GM19324 (cell line): ENCODE data around the gene COL26A1.

Experiments
- ATAC-seq: cut with Tn5 transposase; IDR thresholded peaks from one replicate; pipeline ENCODE4 v1.9.1; 2021; ENCODE audit warnings: mild to moderate bottlenecking, moderate library complexity; ENCODE audit not compliant: unreplicated experiment, low FRiP score

COL26A1 gene

DNA sequence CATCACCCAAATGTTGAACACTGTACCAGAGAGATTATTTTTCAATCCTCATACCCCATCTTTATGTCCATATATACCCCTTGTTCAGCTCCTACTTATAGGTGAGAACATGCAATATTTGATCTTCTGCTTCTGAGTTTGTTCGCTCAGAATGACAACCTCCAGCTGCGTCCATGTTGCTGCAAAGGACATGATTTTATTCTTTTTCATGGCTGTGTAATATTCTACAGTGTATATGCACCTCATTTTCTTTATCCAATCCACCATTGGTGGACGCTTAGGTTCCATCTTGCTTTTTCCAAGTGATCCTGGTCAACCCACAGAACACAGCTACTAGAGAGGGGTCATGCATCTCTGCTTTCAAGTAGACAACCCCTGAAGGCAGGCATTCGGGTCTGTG, 166.9 kb downstream of the COL26A1 start:
- ATAC-seq = no peak

DNA sequence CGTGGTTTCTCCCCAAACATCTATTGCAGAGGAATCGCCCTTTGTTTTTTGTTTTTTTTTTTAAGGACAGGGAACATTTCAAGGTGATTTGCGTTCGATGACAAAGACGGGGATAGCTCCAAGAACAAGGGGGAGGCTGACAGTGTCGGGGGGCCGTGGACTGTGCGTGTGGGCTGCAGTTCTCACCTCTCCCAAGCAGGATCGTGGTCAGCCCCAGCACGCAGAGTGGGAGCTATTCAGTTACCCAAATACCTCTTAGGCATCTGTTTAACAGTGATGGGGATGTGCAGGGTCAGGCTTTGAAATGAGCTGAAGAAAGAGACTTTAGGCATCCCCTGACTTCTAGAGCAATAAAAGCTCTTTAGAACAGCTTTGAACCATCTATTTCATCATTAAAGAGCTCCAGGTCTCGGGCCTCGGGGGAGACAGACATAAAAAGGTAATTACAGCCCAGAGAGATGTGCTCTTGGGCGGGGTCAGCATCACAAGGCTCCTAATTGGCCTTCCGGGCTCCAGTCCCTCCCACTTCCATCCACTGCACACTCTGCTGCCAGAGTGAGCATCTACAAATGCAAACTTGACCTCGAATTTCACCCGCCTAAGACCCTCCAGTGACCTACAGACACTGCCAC, 169.2 kb downstream of the COL26A1 start:
- no peak for ATAC-seq

DNA sequence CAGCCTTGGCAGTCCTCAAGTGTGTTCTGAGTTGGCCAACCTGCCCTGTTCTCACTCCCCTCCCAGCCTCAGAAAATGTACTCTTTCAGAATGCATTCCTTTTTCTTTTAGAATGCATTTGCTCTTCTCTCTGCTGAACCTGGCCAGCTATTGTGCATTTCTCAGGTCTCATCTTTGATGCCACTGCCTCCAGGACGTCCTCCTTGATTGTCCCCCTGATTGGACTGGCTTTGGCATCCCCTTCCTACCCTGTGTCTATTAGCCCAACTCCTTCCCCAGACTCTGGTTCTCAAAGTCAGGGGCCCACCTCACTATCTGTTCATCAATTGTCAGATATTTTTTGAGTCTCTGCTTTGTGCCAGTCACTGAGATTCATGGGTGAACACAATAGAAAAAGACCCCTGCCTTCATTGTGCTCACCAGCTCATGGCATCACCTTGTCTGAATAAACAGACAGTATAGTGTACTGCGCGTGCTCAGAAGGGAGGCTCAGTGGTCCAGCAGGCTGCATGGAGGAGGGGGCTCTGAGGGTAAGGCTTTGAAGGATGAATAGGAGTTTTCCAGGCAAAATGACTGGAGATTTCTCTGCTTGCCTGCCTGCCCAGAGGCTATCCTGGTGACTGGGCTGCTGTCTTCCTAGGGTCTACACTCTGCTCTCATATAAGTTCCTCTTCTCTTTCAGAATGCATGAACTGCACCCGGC, 169.9 kb downstream of the COL26A1 start:
- no peak for ATAC-seq

DNA sequence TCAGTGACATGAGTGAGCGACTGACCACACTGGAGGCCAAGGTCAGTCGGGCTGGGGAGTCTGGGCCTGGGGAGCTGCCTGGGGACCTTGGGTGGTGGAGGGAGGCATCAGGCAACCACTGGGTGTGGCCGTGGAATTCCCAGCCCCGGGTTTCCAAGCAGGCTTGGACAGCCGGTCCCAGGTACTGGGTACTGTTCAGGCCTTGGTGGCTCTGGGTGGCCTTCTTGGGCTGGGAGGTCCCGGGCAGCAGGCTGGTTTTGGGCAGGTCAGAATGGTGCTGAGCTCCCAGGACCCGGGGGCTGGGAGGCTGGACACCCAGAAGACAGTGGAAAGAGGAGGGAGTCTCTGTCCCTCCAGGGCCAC, 170.4 kb downstream of the COL26A1 start:
- no peak for ATAC-seq

DNA sequence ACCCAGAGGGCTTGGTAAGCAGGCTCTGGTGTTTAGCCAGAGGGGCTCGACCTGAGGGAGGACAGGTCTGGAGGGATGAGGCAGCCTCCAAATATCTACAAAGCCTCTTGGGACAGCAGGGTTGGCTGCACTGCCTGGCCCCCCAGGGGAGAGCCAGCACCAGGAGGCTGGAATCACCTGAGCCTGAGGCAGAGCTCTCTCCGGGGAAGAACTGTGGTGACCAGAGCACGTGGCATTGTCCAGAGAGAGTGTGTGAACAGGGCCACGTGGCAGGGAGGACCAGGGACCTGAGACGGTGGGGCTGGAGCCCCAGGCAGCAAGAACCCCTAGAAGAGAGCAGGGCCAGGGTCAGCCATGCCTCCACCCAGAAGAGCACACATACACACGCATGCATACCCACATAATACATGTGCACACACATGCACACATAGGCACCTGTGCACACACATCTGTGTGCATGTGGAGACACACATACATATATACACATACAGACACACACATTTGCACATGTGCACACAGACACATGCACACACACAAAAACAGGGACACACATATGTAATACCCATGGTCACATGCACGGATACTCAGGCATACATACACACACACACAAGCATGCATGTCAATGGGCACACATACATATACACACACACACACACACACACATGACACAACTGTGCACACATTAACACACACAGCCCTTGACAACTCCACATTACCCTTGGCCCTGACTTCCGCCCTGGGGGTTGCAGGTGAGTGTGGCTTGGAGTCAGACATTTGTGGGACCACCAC, 171.5 kb downstream of the COL26A1 start:
- ATAC-seq = no peak

DNA sequence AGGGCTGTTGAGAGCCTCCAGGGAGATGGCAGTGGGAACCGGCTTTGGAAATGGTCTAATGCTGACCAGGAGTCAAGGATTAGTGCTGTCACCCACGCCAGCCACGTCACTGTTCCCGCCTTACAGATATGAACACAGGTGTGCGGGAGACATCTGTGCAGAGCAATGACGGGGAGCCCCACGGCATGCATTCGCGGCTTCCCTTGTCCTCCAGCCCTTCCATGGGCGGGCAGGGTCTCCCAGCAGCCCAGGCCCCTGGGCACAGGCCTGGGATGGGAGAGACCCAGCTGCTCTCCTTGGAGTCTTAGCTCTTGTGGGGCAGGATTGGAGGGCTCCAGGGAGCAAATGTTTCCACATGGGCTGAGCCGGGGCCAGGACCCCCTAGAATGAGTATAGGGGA, 172.2 kb downstream of the COL26A1 start:
- ATAC-seq = no peak

DNA sequence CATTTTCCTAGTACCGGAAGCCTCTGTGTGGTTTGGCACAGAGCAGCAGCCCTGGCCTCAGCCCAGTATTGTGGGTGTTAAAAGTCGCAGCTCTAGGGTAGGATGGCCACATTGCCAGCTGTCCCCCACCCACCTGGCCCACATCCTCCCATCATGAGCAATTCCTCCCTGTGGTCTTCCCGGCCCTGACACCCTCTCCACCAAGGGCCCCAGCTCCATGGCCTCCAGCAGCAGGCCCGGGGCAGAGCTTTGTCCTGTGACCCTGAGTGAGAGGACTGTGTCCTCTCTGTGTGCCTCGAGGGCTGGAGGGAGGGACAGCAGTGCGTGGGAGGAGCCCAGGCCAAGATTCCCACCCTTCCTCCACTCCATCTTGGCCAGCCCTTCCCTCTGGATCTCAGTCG, 172.7 kb downstream of the COL26A1 start:
- no peak for ATAC-seq

DNA sequence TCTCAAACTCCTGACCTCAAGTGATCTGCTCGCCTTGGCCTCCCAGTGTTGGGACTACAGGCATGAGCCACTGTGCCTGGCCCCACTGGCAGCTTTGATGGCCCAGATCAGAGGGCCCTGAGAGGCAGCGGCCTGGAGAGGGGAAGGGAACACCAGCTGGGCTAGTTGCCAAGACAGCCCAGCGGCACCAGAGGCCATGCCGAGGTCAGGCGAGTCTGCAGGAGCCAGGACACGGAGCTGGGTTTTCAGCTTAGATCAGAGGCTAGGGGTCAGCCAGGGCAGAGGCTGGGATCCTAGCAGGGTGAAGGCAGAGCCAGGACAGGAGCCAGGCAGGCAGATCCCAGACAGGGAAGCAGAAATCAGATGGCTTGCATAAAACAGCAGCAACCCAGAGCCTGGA, 173.6 kb downstream of the COL26A1 start:
- ATAC-seq = no peak

DNA sequence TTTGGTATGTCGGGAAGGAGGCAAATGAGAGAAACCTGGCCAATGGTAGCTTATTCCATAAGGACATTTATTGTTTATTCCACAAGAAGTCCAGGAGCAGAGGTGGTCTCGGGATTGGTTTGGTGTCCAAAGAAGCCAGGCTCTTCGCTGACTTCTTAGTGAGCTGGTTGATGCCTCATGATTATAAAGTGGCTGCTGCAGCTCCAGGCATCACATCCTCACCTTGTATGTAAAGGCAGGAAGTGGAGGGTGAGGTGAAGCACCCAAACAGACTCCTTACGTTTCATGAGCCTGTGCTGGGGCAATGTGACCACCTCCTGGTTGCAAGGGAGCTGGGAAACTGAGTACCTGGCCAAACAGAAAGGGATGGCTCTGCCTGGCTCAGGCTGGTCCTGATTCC, 174.0 kb downstream of the COL26A1 start:
- ATAC-seq = no peak

DNA sequence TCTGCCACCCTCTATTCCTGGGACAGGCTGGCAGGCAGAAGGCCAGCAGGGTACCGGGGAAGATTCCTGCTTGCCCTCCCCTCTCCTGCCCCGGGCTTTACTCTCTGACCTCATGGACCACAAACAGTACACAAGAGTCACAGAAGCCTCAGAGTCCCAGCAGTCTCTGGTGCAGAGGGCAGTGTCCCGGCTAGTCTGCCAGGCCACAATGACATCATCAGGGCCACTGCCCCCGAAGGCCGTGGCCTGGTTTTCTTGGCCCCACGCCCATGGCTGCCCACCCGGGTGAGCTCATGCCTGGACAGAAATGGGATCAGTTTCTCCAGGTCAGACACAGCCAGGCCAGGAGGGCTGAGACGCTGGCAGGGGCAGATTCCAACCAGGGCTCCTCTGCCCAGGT, 174.5 kb downstream of the COL26A1 start:
- ATAC-seq = no peak

DNA sequence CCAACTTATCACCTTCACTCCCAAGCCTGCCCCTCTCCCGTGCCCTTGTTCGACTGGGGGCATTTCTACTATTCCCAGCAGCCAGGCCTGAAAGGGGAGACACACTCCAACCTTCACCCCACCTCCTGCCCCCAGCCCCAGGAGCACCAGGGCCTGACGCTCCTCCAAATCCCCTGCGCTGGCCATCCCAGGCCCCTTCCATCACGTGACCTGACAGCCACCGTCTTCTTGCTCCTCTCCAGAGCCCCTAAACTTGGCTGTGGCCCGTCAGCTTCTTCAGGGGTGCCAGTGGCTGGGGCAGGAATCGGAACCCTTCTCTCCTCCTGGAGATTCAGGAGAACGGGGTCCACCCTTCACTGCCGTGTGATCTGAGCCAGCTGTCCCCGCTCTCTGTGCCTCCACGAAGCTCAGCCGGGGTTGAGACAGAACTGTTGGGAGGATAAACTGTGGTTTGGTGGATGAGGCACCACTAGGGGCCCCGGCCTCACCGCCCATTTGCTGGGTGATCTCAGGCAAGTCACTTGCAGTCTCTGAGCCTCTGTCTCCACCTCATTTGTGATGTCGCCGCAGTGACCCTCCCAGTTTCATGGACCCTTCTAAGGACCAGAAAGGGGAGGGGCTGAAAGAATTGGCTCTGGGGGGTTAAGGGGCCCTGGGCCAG, 175.4 kb downstream of the COL26A1 start:
- ATAC-seq = no peak

DNA sequence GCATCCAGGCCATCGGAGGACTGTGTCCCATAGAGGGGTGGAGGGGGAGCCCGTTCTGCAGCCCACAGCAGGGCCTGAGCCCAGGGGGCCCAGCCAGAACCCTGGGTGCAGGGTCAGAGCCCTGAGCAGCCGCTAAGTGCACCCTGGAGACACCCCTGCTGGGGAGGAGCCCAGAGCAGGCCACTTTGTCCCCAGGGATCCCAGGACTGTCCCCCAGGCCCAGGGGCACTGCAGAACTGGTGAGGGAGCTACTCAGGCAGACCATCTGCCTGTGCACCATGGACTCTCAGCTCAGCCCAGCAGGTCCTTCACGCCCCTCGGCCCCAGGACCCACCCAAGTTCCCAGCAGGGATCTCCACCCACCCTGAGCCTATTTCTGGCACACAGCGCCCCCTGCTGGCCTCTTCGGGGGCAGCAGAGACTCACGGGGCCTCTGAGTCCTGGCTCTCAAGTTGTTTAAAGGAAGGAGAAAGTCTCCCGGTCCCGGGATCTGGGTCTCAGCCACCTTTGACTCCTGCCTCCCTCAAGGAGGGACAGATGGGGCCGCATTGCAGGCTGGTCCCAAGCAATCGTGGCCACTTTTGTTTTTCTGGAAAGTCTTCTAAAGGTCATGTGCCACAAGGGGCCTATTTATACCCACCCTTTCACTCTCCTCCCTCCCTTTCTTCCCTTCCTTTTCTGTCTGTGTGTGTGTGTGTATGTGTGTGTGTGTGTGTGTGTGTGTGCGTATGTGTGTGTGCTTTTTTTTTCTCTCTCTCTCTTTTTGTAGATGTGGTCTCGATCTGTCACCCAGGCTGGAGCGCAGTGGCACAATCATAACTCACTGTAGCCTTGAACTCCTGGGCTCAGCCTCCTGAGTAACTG, 176.2 kb downstream of the COL26A1 start:
- ATAC-seq = no peak

DNA sequence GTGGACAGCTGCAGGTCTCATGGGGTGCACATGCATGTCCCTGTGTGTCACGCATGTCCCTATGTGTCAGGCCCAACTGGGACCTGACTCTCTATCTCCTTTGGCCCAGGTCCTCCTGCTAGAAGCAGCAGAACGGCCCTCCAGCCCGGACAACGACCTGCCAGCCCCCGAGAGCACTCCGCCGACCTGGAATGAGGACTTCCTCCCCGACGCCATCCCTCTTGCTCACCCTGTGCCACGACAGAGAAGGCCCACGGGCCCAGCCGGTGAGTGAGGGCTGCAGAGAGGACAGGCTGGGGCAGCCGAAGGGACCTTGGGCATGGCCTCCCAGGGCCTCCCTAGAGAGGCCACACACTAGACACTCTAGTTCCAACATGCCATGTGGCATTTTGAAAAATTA, 177.1 kb downstream of the COL26A1 start:
- ATAC-seq = no peak

DNA sequence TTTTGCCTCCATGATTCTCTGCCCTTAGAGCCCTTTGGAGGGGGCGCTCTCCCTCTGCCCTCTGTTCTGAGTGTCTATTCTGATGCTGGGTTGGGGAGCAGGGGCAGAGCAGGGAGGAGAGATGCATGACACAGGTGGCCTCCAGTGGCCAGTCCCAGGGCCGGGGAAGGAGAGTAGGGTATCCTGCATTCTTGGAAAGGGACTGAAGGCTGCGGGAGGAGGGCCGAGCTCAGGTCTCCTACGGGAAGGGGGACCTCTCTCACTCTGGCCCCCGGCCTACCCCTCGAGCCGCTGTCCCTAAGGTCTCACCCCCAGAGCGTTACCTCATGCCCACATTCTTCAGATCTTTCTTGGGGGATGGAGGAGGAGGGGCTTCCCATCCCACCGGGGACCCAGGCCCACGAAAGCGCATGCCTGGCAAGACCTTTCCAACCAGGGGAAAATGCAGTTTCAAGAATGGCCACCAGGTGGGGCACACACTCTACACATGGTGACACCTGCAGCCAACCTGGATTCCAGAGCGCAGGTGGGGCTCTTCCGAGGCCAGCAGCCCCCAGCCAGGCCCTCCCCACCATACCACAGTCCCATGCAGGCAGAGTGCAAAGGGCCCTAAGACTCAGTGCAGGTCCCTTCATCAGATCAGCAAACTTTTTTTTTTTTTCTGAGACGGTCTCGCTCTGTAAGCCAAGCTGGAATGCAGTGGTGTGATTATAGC, 180.0 kb downstream of the COL26A1 start:
- no peak for ATAC-seq

DNA sequence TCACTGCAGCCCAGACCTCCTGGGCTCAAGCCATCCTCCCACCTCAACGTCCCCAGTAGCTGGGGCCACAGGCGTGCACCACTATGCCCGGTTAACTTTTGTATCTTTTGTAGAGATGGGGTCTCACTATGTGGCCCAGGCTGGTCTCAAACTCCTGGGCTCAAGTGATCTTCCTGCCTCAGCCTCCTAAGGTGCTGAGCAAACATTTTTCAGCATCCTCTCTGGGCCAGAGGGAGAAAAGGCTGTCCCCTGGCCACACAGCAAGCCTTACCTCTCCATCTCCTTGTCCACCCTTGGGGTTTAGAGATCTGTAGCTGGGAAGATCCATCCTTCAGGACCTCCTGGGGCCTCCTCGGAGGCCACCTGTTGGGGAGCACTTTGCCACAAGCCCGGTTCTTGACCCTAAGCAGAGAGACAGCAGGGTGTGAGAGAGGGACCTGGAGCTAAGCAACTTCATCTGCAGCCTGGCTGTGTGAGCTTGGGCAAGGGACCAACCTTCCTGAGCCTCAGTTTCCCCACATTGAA, 180.6 kb downstream of the COL26A1 start:
- no peak for ATAC-seq

DNA sequence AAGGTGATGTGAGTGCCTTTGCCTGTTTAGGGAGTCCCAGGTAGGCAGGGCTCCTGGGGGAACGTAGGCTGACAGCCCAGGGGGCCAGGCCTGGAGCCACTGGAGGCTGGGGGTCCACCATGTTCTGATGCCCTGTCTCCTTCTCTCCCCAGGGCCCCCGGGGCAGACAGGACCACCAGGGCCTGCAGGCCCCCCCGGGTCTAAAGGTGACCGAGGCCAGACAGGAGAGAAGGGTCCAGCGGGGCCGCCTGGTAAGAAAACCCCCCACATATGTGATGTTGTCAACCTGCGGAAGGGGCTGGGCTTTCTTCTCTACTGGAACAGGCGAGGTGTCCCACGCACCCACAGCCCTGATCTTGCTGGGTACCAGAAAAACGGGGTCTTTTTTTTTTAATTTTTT, 181.2 kb downstream of the COL26A1 start:
- no peak for ATAC-seq

DNA sequence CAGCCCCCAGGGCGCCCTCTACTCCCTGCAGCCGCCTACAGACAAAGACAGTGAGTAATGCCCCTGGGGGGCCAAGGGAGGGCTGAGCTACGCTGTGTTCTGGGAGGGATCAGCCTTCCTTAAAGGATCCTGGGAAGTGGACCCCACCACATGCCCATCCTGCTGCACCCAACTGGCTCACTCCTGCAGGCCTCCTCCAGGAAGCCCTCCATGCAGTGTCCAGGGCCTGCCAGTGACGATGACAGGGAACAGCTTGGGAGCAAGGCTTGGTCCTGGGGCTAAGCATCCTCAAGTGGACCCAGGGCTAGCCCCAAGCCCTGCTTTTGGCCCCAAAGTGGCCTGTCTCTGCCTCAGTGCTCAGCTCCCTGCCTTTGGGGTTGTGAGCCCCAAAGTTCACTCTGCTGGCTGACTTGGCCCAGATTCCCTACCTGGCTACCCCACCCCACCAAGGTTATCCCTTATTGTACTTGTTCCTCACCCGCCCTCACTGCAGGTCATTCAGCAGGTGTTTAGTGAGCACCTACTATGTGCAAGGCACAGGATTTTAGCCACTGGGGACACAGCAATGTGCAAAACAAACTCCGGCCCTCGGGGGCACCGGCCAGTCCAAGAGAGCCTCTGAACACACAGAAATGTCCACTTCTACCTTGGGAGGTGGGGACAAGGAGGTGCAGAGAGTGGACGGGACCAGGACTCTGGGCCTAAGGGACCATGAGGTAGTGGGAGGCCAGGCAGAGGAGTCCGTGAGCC, 182.9 kb downstream of the COL26A1 start:
- ATAC-seq = no peak

DNA sequence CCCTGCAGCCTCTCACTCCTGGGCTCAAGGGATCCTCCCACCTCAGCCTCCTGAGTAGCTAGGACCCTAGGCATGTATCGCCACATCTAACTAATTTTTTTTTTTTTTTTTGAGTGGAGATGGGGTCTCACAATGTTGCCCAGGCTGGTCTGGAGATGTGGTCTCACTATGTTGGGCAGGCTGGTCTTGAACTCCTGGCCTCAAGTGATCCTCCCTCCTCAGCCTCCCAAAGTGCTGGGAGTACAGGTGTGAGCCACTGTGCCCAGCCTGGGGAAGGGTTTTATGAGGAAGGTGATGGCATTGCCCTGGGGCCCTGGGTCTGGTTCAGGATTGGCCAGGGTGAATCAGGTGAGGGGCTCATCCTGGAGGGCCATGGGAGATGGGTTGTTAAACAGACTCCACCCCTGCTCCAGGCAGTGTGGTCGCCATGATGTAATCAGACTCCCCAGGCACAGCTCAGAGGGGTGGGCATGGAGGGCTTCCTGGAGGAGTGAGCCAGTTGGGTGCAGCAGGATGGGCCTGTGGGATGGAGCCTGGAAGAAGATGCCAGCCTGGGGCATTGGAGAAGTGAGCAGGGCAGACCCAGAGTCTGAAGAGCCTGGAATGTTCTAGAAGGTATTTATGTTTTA, 183.7 kb downstream of the COL26A1 start:
- ATAC-seq = no peak
